ENCODE measurements around the gene SUPT3H. TPM values are rescaled to one million over a fixed set of nuclear protein-coding genes. Genes with fewer than 3 reads are reported as not detected.

Gene SUPT3H
- total RNA-seq, 1 donor from 2014 or later = 2.6 TPM

- Histone ChIP-seq H3K4me1 (peaks cover 8% of the 10 kb centered on the region), H3K4me3 (no peak overlapping the region), H3K36me3 (no peaks in the 10 kb centered on the region), H3K27me3 (ENCODE audit: low read depth) (no peaks in the 10 kb centered on the region), H3K9me3 (replicated peaks) (peaks cover 13% of the 10 kb centered on the region), H3K27ac (replicated peaks) (peak overlapping the region; percentile 4)
- no peak for DNase-seq
- no peak for TF ChIP-seq CTCF (IDR thresholded peaks at IDR 0.05; ENCODE audit: borderline replicate concordance)
- intact Hi-C loops (cut with micrococcal nuclease) = no loop called here
Observed at GRCh38 chr6:44974511-44974910, 403.2 kb downstream of the SUPT3H start.

GRCh38 chr6:44972709-44973108 lies 405.0 kb downstream of the SUPT3H start:
- H3K27ac ChIP-seq (replicated peaks) = no peak overlapping the region
- no peaks in the 10 kb centered on the region for H3K36me3 ChIP-seq
- intact Hi-C loops (cut with micrococcal nuclease) = no loop called here
- H3K27me3 ChIP-seq (ENCODE audit: low read depth) = no peaks in the 10 kb centered on the region
- no peak for DNase-seq
- no peak overlapping the region for H3K4me3 ChIP-seq
- H3K9me3 ChIP-seq (replicated peaks) = peaks cover 13% of the 10 kb centered on the region
- no peak for TF ChIP-seq CTCF (IDR thresholded peaks at IDR 0.05; ENCODE audit: borderline replicate concordance)
- H3K4me1 ChIP-seq = peaks cover 16% of the 10 kb centered on the region

- no peak overlapping the region for H3K27ac ChIP-seq (replicated peaks)
- no peaks in the 10 kb centered on the region for H3K36me3 ChIP-seq
- DNase-seq = no peak
- peaks cover 13% of the 10 kb centered on the region for H3K9me3 ChIP-seq (replicated peaks)
- TF ChIP-seq CTCF (IDR thresholded peaks at IDR 0.05; ENCODE audit: borderline replicate concordance) = no peak
- no peak overlapping the region for H3K4me3 ChIP-seq
- H3K27me3 ChIP-seq (ENCODE audit: low read depth) = no peaks in the 10 kb centered on the region
- H3K4me1 ChIP-seq = peaks cover 29% of the 10 kb centered on the region
- intact Hi-C loops (cut with micrococcal nuclease) = no loop called here
Observed at GRCh38 chr6:44969446-44970185, 408.1 kb downstream of the SUPT3H start.

- DNase-seq = no peak
- intact Hi-C loops (cut with micrococcal nuclease) = no loop called here
- no peak overlapping the region for H3K4me3 ChIP-seq
- no peaks in the 10 kb centered on the region for H3K36me3 ChIP-seq
- H3K27ac ChIP-seq (replicated peaks) = peak overlapping the region; percentile 39
- H3K4me1 ChIP-seq = peaks cover 24% of the 10 kb centered on the region
- no peak for TF ChIP-seq CTCF (IDR thresholded peaks at IDR 0.05; ENCODE audit: borderline replicate concordance)
- no peaks in the 10 kb centered on the region for H3K27me3 ChIP-seq (ENCODE audit: low read depth)
- peaks cover 4% of the 10 kb centered on the region for H3K9me3 ChIP-seq (replicated peaks)
Observed at GRCh38 chr6:44967481-44967880, 410.3 kb downstream of the SUPT3H start.

- intact Hi-C loops (cut with micrococcal nuclease) = no loop called here
- Histone ChIP-seq H3K27me3 (ENCODE audit: low read depth) (no peaks in the 10 kb centered on the region), H3K27ac (replicated peaks) (peak overlapping the region; percentile 39), H3K36me3 (no peaks in the 10 kb centered on the region), H3K4me3 (no peak overlapping the region), H3K9me3 (replicated peaks) (no peaks in the 10 kb centered on the region), H3K4me1 (peaks cover 24% of the 10 kb centered on the region)
- no peak for TF ChIP-seq CTCF (IDR thresholded peaks at IDR 0.05; ENCODE audit: borderline replicate concordance)
- no peak for DNase-seq
Observed at GRCh38 chr6:44966449-44967092, 411.2 kb downstream of the SUPT3H start.
